22Rv1 (cell line): ENCODE results near the gene MAN2A1.

Experiments used
- H3K27ac ChIP-seq: fragments of 450-650 bp; 2 replicates; pipeline ENCODE4 v1.5.1; 2017
- CTCF ChIP-seq: fragments of 450-650 bp; IDR thresholded peaks from 2 replicates; pipeline ENCODE4 v1.5.1; 2017; ENCODE audit warnings: mild to moderate bottlenecking
- ZFX ChIP-seq: fragments of 450-650 bp; IDR thresholded peaks from 2 replicates; pipeline ENCODE4 v1.6.1; 2017; ENCODE audit warnings: antibody characterized with exemption, borderline replicate concordance

Gene MAN2A1

GRCh38 chr5:109905906-109906305, 216.2 kb downstream of the MAN2A1 start:
- TF ChIP-seq ZFX: no peak
- no peak for TF ChIP-seq CTCF
- H3K27ac ChIP-seq: no peak overlapping the region

GRCh38 chr5:109907189-109907588, 217.5 kb downstream of the MAN2A1 start:
- TF ChIP-seq ZFX: no peak
- TF ChIP-seq CTCF: no peak
- no peak overlapping the region for H3K27ac ChIP-seq

- H3K27ac ChIP-seq: no peak overlapping the region
- TF ChIP-seq CTCF (no peak), ZFX (no peak)
Observed at GRCh38 chr5:109907731-109908130, 218.0 kb downstream of the MAN2A1 start.

- no peak overlapping the region for H3K27ac ChIP-seq
- no peak for TF ChIP-seq ZFX
- TF ChIP-seq CTCF: no peak
Observed at GRCh38 chr5:109908366-109908765, 218.6 kb downstream of the MAN2A1 start.

- no peak for TF ChIP-seq ZFX
- no peak for TF ChIP-seq CTCF
- no peak overlapping the region for H3K27ac ChIP-seq
Observed at GRCh38 chr5:109910874-109911273, 221.1 kb downstream of the MAN2A1 start.

GRCh38 chr5:109911731-109912130, 222.0 kb downstream of the MAN2A1 start:
- TF ChIP-seq CTCF (no peak), ZFX (no peak)
- no peak overlapping the region for H3K27ac ChIP-seq

- no peak for TF ChIP-seq CTCF
- TF ChIP-seq ZFX: no peak
- H3K27ac ChIP-seq: no peak overlapping the region
Observed at GRCh38 chr5:109914906-109915305, 225.2 kb downstream of the MAN2A1 start.
